Activated CD8-positive, alpha-beta memory T cell treated with anti-CD3 and anti-CD28 coated beads, Interleukin-2, amount 10 ng/mL, durations not matched to agents 7 days and 5 days (primary cell): ENCODE data around the gene KCNJ9. TPM values are rescaled to one million over a fixed set of nuclear protein-coding genes. Genes with fewer than 3 reads are reported as not detected.

Experiments used
- ATAC-seq: fragments of 150-1000 bp; cut with Tn5 transposase; one replicate; pipeline ENCODE4 v1.10.0; 2021; ENCODE audit warnings: moderate library complexity
- CTCF ChIA-PET: fragments of 350-600 bp; sonication (Branson Sonifier 250); formaldehyde crosslinking; loops from one replicate; lab custom pipeline; 2021; ENCODE audit warnings: antibody characterized with exemption; lab: Charles Lee
- DNase-seq: peaks from one replicate; pipeline ENCODE4 v3.0.0-alpha.2; 2020
- H3K27ac Mint-ChIP-seq: one replicate; pipeline ENCODE4 v1.8.0; 2021; ENCODE audit warnings: mild to moderate bottlenecking, mixed read lengths
- H3K27me3 Mint-ChIP-seq: one replicate; pipeline ENCODE4 v1.8.0; 2021; ENCODE audit warnings: mixed read lengths
- H3K36me3 Mint-ChIP-seq: one replicate; pipeline ENCODE4 v1.8.0; 2021; ENCODE audit warnings: mild to moderate bottlenecking, mixed read lengths
- H3K4me1 Mint-ChIP-seq: one replicate; pipeline ENCODE4 v1.8.0; 2021; ENCODE audit warnings: mixed read lengths
- H3K4me3 Mint-ChIP-seq: one replicate; pipeline ENCODE4 v1.8.0; 2021; ENCODE audit warnings: mild to moderate bottlenecking, moderate library complexity, mixed read lengths
- H3K9me3 Mint-ChIP-seq: one replicate; pipeline ENCODE4 v1.8.0; 2022; ENCODE audit warnings: low read depth, mixed read lengths
- total RNA-seq, 2 experiments: library from RNA; stranded (reverse); gene quantifications; one replicate each; pipeline ENCODE4 v1.2.3, GENCODE V29; 2021

Gene KCNJ9
- total RNA-seq, 2 experiments from 2014 or later = not detected

GRCh38 chr1:160083968-160084770, 2.8 kb downstream of the KCNJ9 start:
- ATAC-seq (peak; percentile 78), DNase-seq (peak; percentile 78)
- peaks cover 41% of the 10 kb centered on the region for H3K27me3 Mint-ChIP-seq
- peaks cover 10% of the 10 kb centered on the region for H3K4me1 Mint-ChIP-seq
- H3K9me3 Mint-ChIP-seq = no peaks in the 10 kb centered on the region
- no peaks in the 10 kb centered on the region for H3K36me3 Mint-ChIP-seq
- CTCF ChIA-PET = interaction anchor here (0.7 to 28.8 kb wide), 15 partner anchors 13 to 207 kb away, joined by 3 to 633 read pairs (median 6); partner anchors contain the start of genes IGSF8, KCNJ10 and PIGM
- H3K27ac Mint-ChIP-seq = no peak overlapping the region
- peak overlapping the region; percentile 44 for H3K4me3 Mint-ChIP-seq

- no peak for DNase-seq
- no peak overlapping the region for H3K27ac Mint-ChIP-seq
- H3K4me3 Mint-ChIP-seq = peak overlapping the region; percentile 44
- peaks cover 10% of the 10 kb centered on the region for H3K4me1 Mint-ChIP-seq
- no peak for ATAC-seq
- H3K27me3 Mint-ChIP-seq = peaks cover 35% of the 10 kb centered on the region
- H3K9me3 Mint-ChIP-seq = no peaks in the 10 kb centered on the region
- no peaks in the 10 kb centered on the region for H3K36me3 Mint-ChIP-seq
- CTCF ChIA-PET = interaction anchor here (0.7 to 28.8 kb wide), 26 partner anchors 9 to 456 kb away, joined by 3 to 633 read pairs (median 6); partner anchors contain the start of genes IGSF8, KCNJ10 and PIGM
Measured at GRCh38 chr1:160084771-160085321, 3.5 kb downstream of the KCNJ9 start.

GRCh38 chr1:160085686-160086455, 4.5 kb downstream of the KCNJ9 start:
- CTCF ChIA-PET = interaction anchor here (0.6 to 28.8 kb wide), 31 partner anchors 8 to 455 kb away, joined by 3 to 633 read pairs (median 4); partner anchors contain the start of genes IGSF8, KCNJ10 and PIGM
- Mint-ChIP-seq H3K4me1 (peaks cover 7% of the 10 kb centered on the region), H3K27me3 (peaks cover 24% of the 10 kb centered on the region), H3K36me3 (no peaks in the 10 kb centered on the region), H3K4me3 (no peak overlapping the region), H3K9me3 (no peaks in the 10 kb centered on the region), H3K27ac (no peak overlapping the region)
- DNase-seq (peak; percentile 83), ATAC-seq (peak; percentile 61)

- CTCF ChIA-PET = interaction anchor here (0.8 to 28.8 kb wide), 15 partner anchors 7 to 204 kb away, joined by 3 to 633 read pairs (median 6); partner anchors contain the start of genes IGSF8 and KCNJ10
Measured at GRCh38 chr1:160086456-160086892, 5.1 kb downstream of the KCNJ9 start.

GRCh38 chr1:160087118-160087662, 5.9 kb downstream of the KCNJ9 start:
- Mint-ChIP-seq H3K9me3 (no peaks in the 10 kb centered on the region), H3K27me3 (peaks cover 13% of the 10 kb centered on the region), H3K27ac (no peak overlapping the region), H3K36me3 (peaks cover 2% of the 10 kb centered on the region), H3K4me1 (peaks cover 6% of the 10 kb centered on the region), H3K4me3 (no peak overlapping the region)
- DNase-seq = no peak
- CTCF ChIA-PET = interaction anchor here (0.9 to 28.8 kb wide), 8 partner anchors 10 to 203 kb away, joined by 3 to 633 read pairs (median 8); partner anchors contain the start of genes IGSF8 and KCNJ10
- no peak for ATAC-seq

More at GRCh38 chr1:160086456-160086892, 5.1 kb downstream of the KCNJ9 start:
- DNase-seq (no peak), ATAC-seq (no peak)
- Mint-ChIP-seq H3K4me1 (peaks cover 6% of the 10 kb centered on the region), H3K4me3 (no peak overlapping the region), H3K27me3 (peaks cover 20% of the 10 kb centered on the region), H3K36me3 (no peaks in the 10 kb centered on the region), H3K27ac (no peak overlapping the region), H3K9me3 (no peaks in the 10 kb centered on the region)

GRCh38 chr1:160089883-160090282, 8.5 kb downstream of the KCNJ9 start:
- no peaks in the 10 kb centered on the region for H3K9me3 Mint-ChIP-seq
- no peak for ATAC-seq
- H3K4me1 Mint-ChIP-seq = peaks cover 4% of the 10 kb centered on the region
- H3K4me3 Mint-ChIP-seq = no peak overlapping the region
- CTCF ChIA-PET = interaction anchor here (28.8 kb wide), 1 partner anchor 30 kb away, joined by 633 read pairs; the partner anchor contains the start of gene KCNJ10
- peaks cover 6% of the 10 kb centered on the region for H3K36me3 Mint-ChIP-seq
- H3K27me3 Mint-ChIP-seq = no peaks in the 10 kb centered on the region
- H3K27ac Mint-ChIP-seq = no peak overlapping the region
- DNase-seq = no peak

- CTCF ChIA-PET = interaction anchor here (28.8 kb wide), 1 partner anchor 31 kb away, joined by 633 read pairs; the partner anchor contains the start of gene KCNJ10
Measured at GRCh38 chr1:160090760-160091159, 9.4 kb downstream of the KCNJ9 start.

GRCh38 chr1:160091666-160092223, 10.4 kb downstream of the KCNJ9 start:
- H3K9me3 Mint-ChIP-seq = no peaks in the 10 kb centered on the region

More at GRCh38 chr1:160090760-160091159, 9.4 kb downstream of the KCNJ9 start:
- Mint-ChIP-seq H3K4me3 (no peak overlapping the region), H3K36me3 (peaks cover 6% of the 10 kb centered on the region), H3K4me1 (peaks cover 4% of the 10 kb centered on the region), H3K9me3 (no peaks in the 10 kb centered on the region), H3K27ac (no peak overlapping the region), H3K27me3 (no peaks in the 10 kb centered on the region)
- DNase-seq (no peak), ATAC-seq (no peak)

GRCh38 chr1:160092366-160093068, 11.2 kb downstream of the KCNJ9 start:
- Mint-ChIP-seq H3K27ac (no peak overlapping the region), H3K9me3 (no peaks in the 10 kb centered on the region), H3K27me3 (no peaks in the 10 kb centered on the region), H3K4me1 (peaks cover 19% of the 10 kb centered on the region), H3K36me3 (peaks cover 6% of the 10 kb centered on the region), H3K4me3 (no peak overlapping the region)
- DNase-seq = no peak
- ATAC-seq = no peak
- CTCF ChIA-PET = interaction anchor here (28.8 kb wide), 1 partner anchor 33 kb away, joined by 633 read pairs; the partner anchor contains the start of gene KCNJ10

More at GRCh38 chr1:160091666-160092223, 10.4 kb downstream of the KCNJ9 start:
- DNase-seq (no peak), ATAC-seq (no peak)
- Mint-ChIP-seq H3K4me1 (peaks cover 11% of the 10 kb centered on the region), H3K4me3 (no peak overlapping the region), H3K36me3 (peaks cover 6% of the 10 kb centered on the region), H3K27ac (no peak overlapping the region), H3K27me3 (no peaks in the 10 kb centered on the region)
- CTCF ChIA-PET = interaction anchor here (28.8 kb wide), 1 partner anchor 32 kb away, joined by 633 read pairs; the partner anchor contains the start of gene KCNJ10

GRCh38 chr1:160093069-160093395, 11.7 kb downstream of the KCNJ9 start:
- Mint-ChIP-seq H3K9me3 (no peaks in the 10 kb centered on the region), H3K36me3 (peaks cover 6% of the 10 kb centered on the region), H3K4me1 (peaks cover 23% of the 10 kb centered on the region), H3K27ac (no peak overlapping the region), H3K4me3 (no peak overlapping the region), H3K27me3 (no peaks in the 10 kb centered on the region)
- ATAC-seq (no peak), DNase-seq (no peak)
- CTCF ChIA-PET = interaction anchor here (1.5 to 28.8 kb wide), 2 partner anchors 7 to 34 kb away, joined by 8 to 633 read pairs; partner anchors contain the start of gene KCNJ10

GRCh38 chr1:160093624-160094290, 12.4 kb downstream of the KCNJ9 start:
- no peaks in the 10 kb centered on the region for H3K27me3 Mint-ChIP-seq
- H3K4me3 Mint-ChIP-seq = no peak overlapping the region
- CTCF ChIA-PET = interaction anchor here (1.5 to 28.8 kb wide), 2 partner anchors 8 to 34 kb away, joined by 8 to 633 read pairs; partner anchors contain the start of gene KCNJ10

More at GRCh38 chr1:160093624-160094290, 12.4 kb downstream of the KCNJ9 start:
- H3K4me1 Mint-ChIP-seq = peaks cover 23% of the 10 kb centered on the region
- peaks cover 6% of the 10 kb centered on the region for H3K36me3 Mint-ChIP-seq
- DNase-seq = no peak
- H3K27ac Mint-ChIP-seq = no peak overlapping the region
- no peak for ATAC-seq
- H3K9me3 Mint-ChIP-seq = no peaks in the 10 kb centered on the region
